NCI-H82 (cell line): ENCODE measurements around the gene TCL1B.
"Not testable (repeated sequence)": the region's sequence is repeated elsewhere in the genome, so short reads cannot be mapped to it uniquely, and the experiment has no call there.

Source experiments
- DNase-seq: peaks from one replicate; lab custom pipeline; 2025; lab: John Stamatoyannopoulos, UW

TCL1B gene

GRCh38 chr14:95703341-95703740 lies 17.1 kb downstream of the TCL1B start:
- DNase-seq: no peak

- DNase-seq: no peak
Observed at GRCh38 chr14:95703805-95704204, 17.6 kb downstream of the TCL1B start.

DNA sequence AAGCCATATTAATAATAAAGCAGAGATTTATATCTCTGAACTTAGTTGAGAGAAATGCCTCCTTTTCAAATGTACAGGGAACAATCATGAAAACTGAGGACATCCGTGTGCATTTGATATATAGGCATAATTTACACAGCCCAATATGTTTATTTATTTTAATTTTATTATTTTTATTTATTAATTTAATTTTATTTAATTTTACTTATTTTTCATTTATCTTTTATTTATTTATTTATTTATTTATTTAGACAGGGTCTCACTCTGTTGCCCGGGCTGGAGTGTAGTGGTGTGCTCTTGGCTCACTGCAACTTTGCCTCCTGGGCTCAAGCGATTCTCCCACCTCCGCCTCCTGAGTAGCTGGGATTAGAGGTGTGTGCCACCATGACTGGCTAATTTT lies 19.3 kb downstream of the TCL1B start:
- no peak for DNase-seq

GRCh38 chr14:95707327-95707726 lies 21.1 kb downstream of the TCL1B start:
- DNase-seq: no peak

- DNase-seq: no peak
Observed at GRCh38 chr14:95710106-95710505, 23.9 kb downstream of the TCL1B start.

GRCh38 chr14:95711476-95712176 lies 25.4 kb downstream of the TCL1B start:
- no peak for DNase-seq

DNA sequence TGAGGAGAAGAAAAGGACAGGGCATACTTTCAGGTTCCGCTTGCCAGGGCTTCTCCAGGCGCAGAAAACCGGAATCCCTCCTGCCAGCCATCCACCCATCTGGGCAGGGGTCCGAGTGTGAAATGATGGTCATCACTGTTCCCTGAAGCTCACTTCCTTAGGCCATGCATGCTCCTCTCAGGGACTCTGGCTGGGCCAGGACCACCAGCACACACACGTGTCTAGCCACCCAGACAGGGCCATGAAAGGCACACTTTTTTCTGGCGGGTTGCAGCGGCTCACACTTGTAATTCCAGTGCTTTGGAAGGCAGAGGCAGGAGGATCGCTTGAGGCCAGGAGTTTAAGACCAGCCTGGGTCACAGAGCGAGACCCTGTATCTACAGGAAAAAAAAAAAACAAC lies 26.2 kb downstream of the TCL1B start:
- DNase-seq: no peak

- DNase-seq: no peak
Observed at GRCh38 chr14:95713596-95714371, 27.6 kb downstream of the TCL1B start, which contains the start of gene TCL1A. Gene TCL1A, minus strand, starts transcription at chr14:95714125. Its CDS starts 59 bp downstream, at chr14:95714066.

DNA sequence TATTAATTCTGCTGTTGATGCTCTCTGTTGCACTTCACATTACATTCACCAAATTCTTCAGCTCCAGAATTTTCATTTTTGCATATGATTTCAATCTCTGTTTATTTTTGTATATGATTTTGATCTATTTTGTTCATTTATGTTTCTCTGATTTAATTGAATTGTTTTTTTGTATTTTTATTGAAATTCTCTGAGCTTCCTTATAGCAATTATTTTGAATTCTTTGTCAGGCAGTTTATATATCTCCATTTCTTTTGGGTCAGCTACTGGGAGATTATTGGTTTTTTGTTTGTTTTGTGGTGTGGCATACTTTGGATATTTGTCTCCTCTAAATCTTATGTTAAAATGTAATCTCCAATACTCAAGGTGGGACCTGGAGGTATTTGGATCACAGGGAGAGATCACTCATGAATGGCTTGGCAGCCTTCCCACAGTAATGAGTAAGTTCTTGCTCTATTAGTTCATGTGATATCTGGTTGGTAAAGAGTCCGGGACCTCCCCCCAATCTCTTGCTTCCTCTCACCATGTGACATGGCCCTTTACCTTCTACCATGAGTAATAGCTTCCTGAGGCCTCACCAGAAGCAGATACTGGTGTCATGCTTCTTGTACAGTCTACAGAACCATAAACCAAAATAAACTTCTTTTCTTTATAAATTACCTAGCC lies 36.4 kb downstream of the TCL1B start:
- no peak for DNase-seq

GRCh38 chr14:95725685-95726336 lies 39.6 kb downstream of the TCL1B start:
- DNase-seq: no peak

- DNase-seq: no peak
Observed at GRCh38 chr14:95727056-95727700, 41.0 kb downstream of the TCL1B start.

DNA sequence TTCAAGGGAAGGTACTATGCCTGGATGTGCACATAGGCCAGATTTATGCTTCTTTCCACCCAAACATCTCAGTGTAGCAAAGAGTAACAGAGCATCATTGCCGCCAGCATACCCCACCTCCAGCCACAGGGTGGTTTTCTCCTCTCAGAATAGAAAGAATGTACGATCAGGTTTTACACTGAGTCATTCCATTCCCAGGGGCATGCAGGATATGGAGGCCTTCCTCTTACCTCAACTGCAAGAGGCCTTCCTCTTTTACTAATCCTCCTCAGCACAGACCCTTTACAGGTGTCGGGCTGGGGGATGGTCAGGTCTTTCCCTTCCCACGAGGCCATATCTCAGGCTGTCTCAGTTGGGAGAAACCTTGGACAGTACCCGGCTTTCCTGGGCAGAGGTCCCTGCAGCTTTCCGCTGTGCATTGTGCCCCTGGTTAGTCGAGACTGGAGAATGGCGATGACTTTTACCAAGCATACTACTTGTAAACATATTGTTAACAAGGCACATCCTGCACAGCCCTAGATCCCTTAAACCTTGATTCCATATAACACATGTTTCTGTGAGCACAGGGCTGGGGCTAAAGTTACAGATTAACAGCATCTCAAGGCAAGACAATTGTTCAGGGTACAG lies 43.3 kb downstream of the TCL1B start:
- DNase-seq: not testable (repeated sequence)

GRCh38 chr14:95730126-95730525 lies 43.9 kb downstream of the TCL1B start:
- DNase-seq: no peak

GRCh38 chr14:95733212-95733611 lies 47.0 kb downstream of the TCL1B start:
- no peak for DNase-seq

DNA sequence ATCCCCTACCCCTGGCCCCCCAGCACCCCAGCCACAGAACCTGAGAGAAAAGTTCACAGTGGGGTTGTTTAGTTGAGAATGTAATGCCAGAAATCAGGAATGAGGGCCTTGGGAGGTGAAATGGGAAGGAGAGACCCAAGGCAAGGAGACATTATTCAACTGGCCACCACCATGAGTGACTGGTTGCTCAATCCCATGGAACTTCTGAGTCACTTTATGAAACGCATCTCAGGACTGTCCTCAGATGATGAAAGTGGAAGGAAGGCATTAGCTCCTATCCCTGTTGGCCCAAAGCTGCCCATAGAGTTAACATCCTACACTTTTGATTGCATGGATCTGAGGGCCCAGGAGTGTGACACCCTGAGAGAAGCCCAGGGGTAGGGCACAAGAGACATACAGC lies 53.1 kb downstream of the TCL1B start:
- no peak for DNase-seq

- no peak for DNase-seq
Observed at GRCh38 chr14:95741038-95741490, 54.8 kb downstream of the TCL1B start.

DNA sequence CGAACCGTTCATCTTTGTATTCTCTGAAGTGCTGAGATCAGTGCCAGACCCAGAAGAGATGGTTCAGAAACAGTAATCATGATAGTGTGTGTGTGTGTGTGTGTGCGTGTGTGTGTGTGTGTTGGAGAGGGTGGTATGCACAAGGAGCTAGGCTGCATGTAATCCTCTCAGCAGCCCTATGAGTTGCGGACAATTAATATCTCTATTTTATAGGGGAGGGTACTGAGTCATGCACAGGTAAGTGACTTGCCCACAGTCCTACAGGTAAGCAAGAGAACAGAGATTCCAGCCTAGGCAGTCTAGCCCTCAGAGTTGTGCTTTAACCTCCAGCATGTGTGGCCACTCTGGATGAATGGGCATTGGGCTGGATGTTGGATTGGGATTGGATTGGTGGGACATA lies 55.6 kb downstream of the TCL1B start:
- DNase-seq: no peak
